GM12878 (cell line): ENCODE measurements around the gene KCNS1. TPM values are rescaled to one million over a fixed set of nuclear protein-coding genes. Genes with fewer than 3 reads are reported as not detected.
A peak's percentile ranks its signal among the peaks of the same experiment; 100 is the strongest.

Experiments used
- ATAC-seq: fragments of 200-7000 bp; cut with Tn5 transposase; 3 replicates; pipeline ENCODE4 v1.9.1; 2020; ENCODE audit warnings: mild to moderate bottlenecking, moderate library complexity
- BruUV-seq: library from RNA; stranded (reverse); fragments of 400-500 nt; replicated peaks from 2 replicates; lab custom pipeline; 2021; lab: Mats Ljungman, UMichigan
- CTCF ChIA-PET: fragments of 300-600 bp; sonication (Branson Sonifier 250); formaldehyde crosslinking; extraction: SDS; loops from one replicate; lab custom pipeline; 2021; ENCODE audit warnings: inconsistent platforms; lab: Yijun Ruan, JAX
- POLR2A ChIA-PET: fragments of 350-600 bp; formaldehyde crosslinking; extraction: SDS; loops from one replicate; lab custom pipeline; 2021; ENCODE audit warnings: inconsistent platforms; lab: Charles Lee
- RAD21 ChIA-PET: fragments of 300-600 bp; sonication (Branson Sonifier 250); formaldehyde crosslinking; loops from one replicate; lab custom pipeline; 2023; ENCODE audit warnings: antibody characterized with exemption; ENCODE audit not compliant: unreplicated experiment; lab: Charles Lee
- SMC1A ChIA-PET: fragments of 300-600 bp; sonication (Branson Sonifier 250); formaldehyde crosslinking; loops from one replicate; lab custom pipeline; 2023; ENCODE audit not compliant: unreplicated experiment, uncharacterized antibody; lab: Charles Lee
- DNase-seq: peaks from one replicate; pipeline ENCODE4 v3.0.0-alpha.2; 2011; ENCODE audit warnings: low read depth, low spot score
- FAIRE-seq: peaks from 3 replicates; lab custom pipeline; 2011; peaks lifted over from hg19 to GRCh38; lab: Jason Lieb, UNC
- H2AFZ ChIP-seq: 2 replicates; pipeline ENCODE4 v1.6.0; 2011; ENCODE audit warnings: low read depth, low read length, control low read depth; ENCODE audit not compliant: control insufficient read depth
- H3K27ac ChIP-seq: 2 replicates; pipeline ENCODE4 v1.5.1; 2011; ENCODE audit warnings: control low read depth; ENCODE audit not compliant: control insufficient read depth, insufficient read depth
- H3K27me3 ChIP-seq, 2 experiments: replicated peaks in 1 of 2; 2 replicates each; pipeline versions ENCODE4 v1.6.0 to v1.6.1; 2011; ENCODE audit warnings: low read length in 1 of 2; ENCODE audit not compliant: control insufficient read depth in 2 of 2, insufficient read depth in 2 of 2
- H3K36me3 ChIP-seq, 2 experiments: 2 replicates each; pipeline ENCODE4 v1.5.1; 2011; ENCODE audit warnings: low read length in 1 of 2; ENCODE audit not compliant: control insufficient read depth in 2 of 2, insufficient read depth in 2 of 2
- H3K4me1 ChIP-seq: 2 replicates; pipeline ENCODE4 v1.6.1; 2011; ENCODE audit warnings: mild to moderate bottlenecking, low read length, moderate library complexity, mixed read lengths; ENCODE audit not compliant: control insufficient read depth, insufficient read depth
- H3K4me2 ChIP-seq: 2 replicates; pipeline ENCODE4 v1.6.0; 2011; ENCODE audit warnings: control low read depth; ENCODE audit not compliant: control insufficient read depth, insufficient read depth
- H3K4me3 ChIP-seq: fragments of 200-600 bp; sonication (generic); 2 replicates; pipeline ENCODE4 v1.5.1; 2016
- H3K79me2 ChIP-seq: 2 replicates; pipeline ENCODE4 v1.6.0; 2011; ENCODE audit warnings: low read length; ENCODE audit not compliant: control insufficient read depth, insufficient read depth
- H3K9ac ChIP-seq: 2 replicates; pipeline ENCODE4 v1.8.0; 2011; ENCODE audit warnings: low read length, control low read depth, mixed read lengths; ENCODE audit not compliant: control insufficient read depth, insufficient read depth
- H3K9me3 ChIP-seq: replicated peaks from 3 replicates; pipeline ENCODE4 v1.5.1; 2011; ENCODE audit warnings: mild to moderate bottlenecking, low read length; ENCODE audit not compliant: control insufficient read depth, insufficient read depth
- H4K20me1 ChIP-seq: 2 replicates; pipeline ENCODE4 v1.6.0; 2011; ENCODE audit not compliant: control insufficient read depth, insufficient read depth
- IKZF1 ChIP-seq: fragments of 450-650 bp; conservative IDR thresholded peaks from 2 replicates; pipeline ENCODE4 v1.6.1; 2017; ENCODE audit warnings: antibody characterized with exemption, mild to moderate bottlenecking
- NR2F1 ChIP-seq: fragments of 450-650 bp; conservative IDR thresholded peaks from 2 replicates; pipeline ENCODE4 v1.6.1; 2017; ENCODE audit warnings: mild to moderate bottlenecking
- TARDBP ChIP-seq: IDR thresholded peaks from 2 replicates; pipeline ENCODE4 v1.6.1; 2016; ENCODE audit warnings: borderline replicate concordance
- WGBS: methylation state at CpG from one replicate; pipeline ENCODE4 v1.1.6; 2016; ENCODE audit warnings: low lambda C conversion rate; ENCODE audit not compliant: insufficient replicate concordance, insufficient coverage; ENCODE audit errors: missing lambda C conversion rate; 5-methylcytosine and 5-hydroxymethylcytosine counted together
- in situ Hi-C: fragments of 300-500 bp; cut with MboI; formaldehyde crosslinking; loops from 9 replicates; pipeline ENCODE4 v1.14.3; 2018; ENCODE audit warnings: mixed read lengths
- intact Hi-C: fragments of 100-400 bp; cut with micrococcal nuclease; formaldehyde crosslinking; loops from one replicate; pipeline ENCODE4 v1.14.2; 2022; ENCODE audit not compliant: unreplicated experiment
- polyA plus RNA-seq, 11 experiments: library from polyadenylated mRNA; depleted of rRNA in 4 of 11; unstranded in 6 of 11; stranded (reverse) in 5 of 11; fragments of >200 nt; fragmentation: Nextera tagmentation in 4 of 11; fragmentation: Illumina TruSeq in 1 of 11; extraction: Ambion mirVana in 4 of 11; extraction: Trizol in 1 of 11; gene quantifications; 1 replicate in 1 of 11; 2 replicates in 10 of 11; pipeline versions ENCODE4 v1.2.1 to v1.2.3, GENCODE V29; 2011 to 2016; ENCODE audit warnings: inconsistent platforms in 2 of 11, missing spikeins in 2 of 11, low read depth in 1 of 11
- total RNA-seq, 4 experiments: library from RNA; depleted of rRNA in 3 of 4; stranded (reverse); fragments of >200 nt in 3 of 4; fragmentation: Illumina TruSeq in 1 of 4; extraction: Trizol in 1 of 4; gene quantifications; 2 replicates each; pipeline versions ENCODE4 v1.2.1 to v1.2.3, GENCODE V29; 2013 to 2021
- TF ChIP-seq, protein P1 (sequence below), 3 experiments: IDR thresholded peaks in 2 of 3; conservative IDR thresholded peaks in 1 of 3; 2 replicates each; pipeline ENCODE4 v1.5.1; 2011; ENCODE audit warnings: low read depth in 3 of 3, low read length in 3 of 3, mild to moderate bottlenecking in 3 of 3, control low read depth in 2 of 3, moderate library complexity in 2 of 3, inconsistent platforms in 1 of 3, mixed read lengths in 1 of 3; ENCODE audit not compliant: control insufficient read depth in 2 of 3, insufficient read depth in 1 of 3; ENCODE audit errors: extremely low read depth in 1 of 3
- TF ChIP-seq, protein P2 (sequence below): fragments of 450-650 bp; IDR thresholded peaks from 2 replicates; pipeline ENCODE4 v1.6.1; 2016; ENCODE audit warnings: mild to moderate bottlenecking
- TF ChIP-seq, protein P3 (sequence below): fragments of 450-650 bp; IDR thresholded peaks from 2 replicates; pipeline ENCODE4 v1.6.1; 2016; ENCODE audit warnings: mild to moderate bottlenecking, moderate library complexity, borderline replicate concordance
- TF ChIP-seq, protein P4 (sequence below): fragments of 150-350 bp; IDR thresholded peaks from 2 replicates; pipeline ENCODE4 v1.6.1; 2014; ENCODE audit warnings: mild to moderate bottlenecking, low read depth, low read length
- TF ChIP-seq, protein P5 (sequence below): fragments of 450-650 bp; IDR thresholded peaks from 2 replicates; pipeline ENCODE4 v1.6.1; 2017; ENCODE audit warnings: borderline replicate concordance
- TF ChIP-seq, protein P6 (sequence below): fragments of 450-650 bp; IDR thresholded peaks from 2 replicates; pipeline ENCODE4 v1.6.1; 2017; ENCODE audit warnings: low read depth, mild to moderate bottlenecking, moderate library complexity

The KCNS1 gene
- total and polyA plus RNA-seq, 10 of the 15 experiments (the other 5 are each of a cell fraction or from before 2014, with no cell fraction given) = not detected

DNA sequence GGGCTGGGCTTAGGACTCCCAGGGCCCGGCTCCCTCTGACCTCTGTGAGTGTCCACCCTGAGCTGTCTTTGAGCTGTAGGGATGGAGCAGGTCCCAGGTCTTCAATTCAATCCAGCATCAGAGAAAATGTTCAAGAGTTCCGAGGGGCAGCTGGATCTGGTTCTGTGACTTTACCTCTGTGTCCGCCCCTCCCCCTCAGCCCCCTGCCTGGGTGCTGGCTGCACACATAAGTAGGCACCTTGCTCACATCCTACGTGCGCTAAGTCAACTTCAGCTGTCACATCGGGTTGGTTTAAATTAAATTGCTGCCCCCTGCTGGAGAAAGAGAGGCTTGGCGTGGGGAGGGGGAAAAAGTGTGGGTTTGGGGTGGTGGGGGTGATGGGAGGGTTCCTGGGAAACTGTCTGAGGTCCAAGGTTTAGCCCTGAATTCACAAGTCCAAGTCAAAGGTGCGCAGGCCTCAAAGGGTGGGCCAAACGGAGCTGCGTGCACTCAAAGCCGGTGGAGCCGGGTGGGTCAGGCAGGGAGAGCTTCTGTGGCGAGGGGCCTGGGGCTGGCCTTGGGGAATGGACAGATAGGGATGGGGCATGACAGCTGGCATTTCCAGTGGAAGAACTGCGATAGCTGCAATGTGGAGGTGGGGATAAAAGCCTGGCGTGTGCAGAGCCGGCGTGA, 11.0 kb upstream of the KCNS1 start:
- H3K79me2 ChIP-seq = no peaks in the 10 kb centered on the region
- SMC1A ChIA-PET = interaction anchor here (0.7 to 6.4 kb wide), 8 partner anchors 15 to 201 kb away, joined by 3 to 25 read pairs (median 4); no protein-coding TSS in a partner anchor
- H3K27ac ChIP-seq = no peak overlapping the region
- POLR2A ChIA-PET = interaction anchor here (1.3 kb wide), 1 partner anchor 15 kb away, joined by 3 read pairs; no protein-coding TSS in a partner anchor
- H3K4me3 ChIP-seq = no peak overlapping the region
- H4K20me1 ChIP-seq = no peaks in the 10 kb centered on the region
- no peak overlapping the region for H3K4me2 ChIP-seq
- 44% methylated on average over 17 of the region's 17 CpGs for WGBS
- DNase-seq (no peak), FAIRE-seq (no peak), ATAC-seq (peak; percentile 38; the same call in 2 of the 3 replicates)
- H3K9me3 ChIP-seq = no peaks in the 10 kb centered on the region
- H3K4me1 ChIP-seq = no peaks in the 10 kb centered on the region
- no peak overlapping the region for H2AFZ ChIP-seq
- intact Hi-C loops = no loop called here
- in situ Hi-C loops = no loop called here
- H3K27me3 ChIP-seq = no peaks in the 10 kb centered on the region; a peak in 1 of 4 replicates
- no peak overlapping the region for H3K9ac ChIP-seq
- CTCF ChIA-PET = interaction anchor here (0.7 to 6.8 kb wide), 19 partner anchors 9 to 428 kb away, joined by 3 to 67 read pairs (median 3); no protein-coding TSS in a partner anchor
- RAD21 ChIA-PET = interaction anchor here (0.6 to 2.2 kb wide), 6 partner anchors 62 to 211 kb away, joined by 3 to 14 read pairs (median 4); no protein-coding TSS in a partner anchor
- no TSS peak for BruUV-seq
- H3K36me3 ChIP-seq = no peaks in the 10 kb centered on the region
- no peak for TF ChIP-seq IKZF1
- TF ChIP-seq, protein P1, sequence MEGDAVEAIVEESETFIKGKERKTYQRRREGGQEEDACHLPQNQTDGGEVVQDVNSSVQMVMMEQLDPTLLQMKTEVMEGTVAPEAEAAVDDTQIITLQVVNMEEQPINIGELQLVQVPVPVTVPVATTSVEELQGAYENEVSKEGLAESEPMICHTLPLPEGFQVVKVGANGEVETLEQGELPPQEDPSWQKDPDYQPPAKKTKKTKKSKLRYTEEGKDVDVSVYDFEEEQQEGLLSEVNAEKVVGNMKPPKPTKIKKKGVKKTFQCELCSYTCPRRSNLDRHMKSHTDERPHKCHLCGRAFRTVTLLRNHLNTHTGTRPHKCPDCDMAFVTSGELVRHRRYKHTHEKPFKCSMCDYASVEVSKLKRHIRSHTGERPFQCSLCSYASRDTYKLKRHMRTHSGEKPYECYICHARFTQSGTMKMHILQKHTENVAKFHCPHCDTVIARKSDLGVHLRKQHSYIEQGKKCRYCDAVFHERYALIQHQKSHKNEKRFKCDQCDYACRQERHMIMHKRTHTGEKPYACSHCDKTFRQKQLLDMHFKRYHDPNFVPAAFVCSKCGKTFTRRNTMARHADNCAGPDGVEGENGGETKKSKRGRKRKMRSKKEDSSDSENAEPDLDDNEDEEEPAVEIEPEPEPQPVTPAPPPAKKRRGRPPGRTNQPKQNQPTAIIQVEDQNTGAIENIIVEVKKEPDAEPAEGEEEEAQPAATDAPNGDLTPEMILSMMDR (IDR thresholded peaks at IDR 0.05 in 2 of 3, conservative IDR thresholded peaks at IDR 0.05 in 1 of 3; ENCODE audit: control insufficient read depth in 2 of 3, extremely low read depth in 1 of 3, insufficient read depth in 1 of 3, low read depth in 3 of 3, low read length in 3 of 3) = peak; percentile 29 to 39 (median 36); a peak in 5 of 6 replicates
- TF ChIP-seq TARDBP = no peak
- TF ChIP-seq, protein P2, sequence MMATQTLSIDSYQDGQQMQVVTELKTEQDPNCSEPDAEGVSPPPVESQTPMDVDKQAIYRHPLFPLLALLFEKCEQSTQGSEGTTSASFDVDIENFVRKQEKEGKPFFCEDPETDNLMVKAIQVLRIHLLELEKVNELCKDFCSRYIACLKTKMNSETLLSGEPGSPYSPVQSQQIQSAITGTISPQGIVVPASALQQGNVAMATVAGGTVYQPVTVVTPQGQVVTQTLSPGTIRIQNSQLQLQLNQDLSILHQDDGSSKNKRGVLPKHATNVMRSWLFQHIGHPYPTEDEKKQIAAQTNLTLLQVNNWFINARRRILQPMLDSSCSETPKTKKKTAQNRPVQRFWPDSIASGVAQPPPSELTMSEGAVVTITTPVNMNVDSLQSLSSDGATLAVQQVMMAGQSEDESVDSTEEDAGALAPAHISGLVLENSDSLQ = no peak
- TF ChIP-seq, protein P3, sequence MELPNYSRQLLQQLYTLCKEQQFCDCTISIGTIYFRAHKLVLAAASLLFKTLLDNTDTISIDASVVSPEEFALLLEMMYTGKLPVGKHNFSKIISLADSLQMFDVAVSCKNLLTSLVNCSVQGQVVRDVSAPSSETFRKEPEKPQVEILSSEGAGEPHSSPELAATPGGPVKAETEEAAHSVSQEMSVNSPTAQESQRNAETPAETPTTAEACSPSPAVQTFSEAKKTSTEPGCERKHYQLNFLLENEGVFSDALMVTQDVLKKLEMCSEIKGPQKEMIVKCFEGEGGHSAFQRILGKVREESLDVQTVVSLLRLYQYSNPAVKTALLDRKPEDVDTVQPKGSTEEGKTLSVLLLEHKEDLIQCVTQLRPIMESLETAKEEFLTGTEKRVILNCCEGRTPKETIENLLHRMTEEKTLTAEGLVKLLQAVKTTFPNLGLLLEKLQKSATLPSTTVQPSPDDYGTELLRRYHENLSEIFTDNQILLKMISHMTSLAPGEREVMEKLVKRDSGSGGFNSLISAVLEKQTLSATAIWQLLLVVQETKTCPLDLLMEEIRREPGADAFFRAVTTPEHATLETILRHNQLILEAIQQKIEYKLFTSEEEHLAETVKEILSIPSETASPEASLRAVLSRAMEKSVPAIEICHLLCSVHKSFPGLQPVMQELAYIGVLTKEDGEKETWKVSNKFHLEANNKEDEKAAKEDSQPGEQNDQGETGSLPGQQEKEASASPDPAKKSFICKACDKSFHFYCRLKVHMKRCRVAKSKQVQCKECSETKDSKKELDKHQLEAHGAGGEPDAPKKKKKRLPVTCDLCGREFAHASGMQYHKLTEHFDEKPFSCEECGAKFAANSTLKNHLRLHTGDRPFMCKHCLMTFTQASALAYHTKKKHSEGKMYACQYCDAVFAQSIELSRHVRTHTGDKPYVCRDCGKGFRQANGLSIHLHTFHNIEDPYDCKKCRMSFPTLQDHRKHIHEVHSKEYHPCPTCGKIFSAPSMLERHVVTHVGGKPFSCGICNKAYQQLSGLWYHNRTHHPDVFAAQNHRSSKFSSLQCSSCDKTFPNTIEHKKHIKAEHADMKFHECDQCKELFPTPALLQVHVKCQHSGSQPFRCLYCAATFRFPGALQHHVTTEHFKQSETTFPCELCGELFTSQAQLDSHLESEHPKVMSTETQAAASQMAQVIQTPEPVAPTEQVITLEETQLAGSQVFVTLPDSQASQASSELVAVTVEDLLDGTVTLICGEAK = no peak
- TF ChIP-seq, protein P4, sequence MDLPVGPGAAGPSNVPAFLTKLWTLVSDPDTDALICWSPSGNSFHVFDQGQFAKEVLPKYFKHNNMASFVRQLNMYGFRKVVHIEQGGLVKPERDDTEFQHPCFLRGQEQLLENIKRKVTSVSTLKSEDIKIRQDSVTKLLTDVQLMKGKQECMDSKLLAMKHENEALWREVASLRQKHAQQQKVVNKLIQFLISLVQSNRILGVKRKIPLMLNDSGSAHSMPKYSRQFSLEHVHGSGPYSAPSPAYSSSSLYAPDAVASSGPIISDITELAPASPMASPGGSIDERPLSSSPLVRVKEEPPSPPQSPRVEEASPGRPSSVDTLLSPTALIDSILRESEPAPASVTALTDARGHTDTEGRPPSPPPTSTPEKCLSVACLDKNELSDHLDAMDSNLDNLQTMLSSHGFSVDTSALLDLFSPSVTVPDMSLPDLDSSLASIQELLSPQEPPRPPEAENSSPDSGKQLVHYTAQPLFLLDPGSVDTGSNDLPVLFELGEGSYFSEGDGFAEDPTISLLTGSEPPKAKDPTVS = no peak
- TF ChIP-seq, protein P5, sequence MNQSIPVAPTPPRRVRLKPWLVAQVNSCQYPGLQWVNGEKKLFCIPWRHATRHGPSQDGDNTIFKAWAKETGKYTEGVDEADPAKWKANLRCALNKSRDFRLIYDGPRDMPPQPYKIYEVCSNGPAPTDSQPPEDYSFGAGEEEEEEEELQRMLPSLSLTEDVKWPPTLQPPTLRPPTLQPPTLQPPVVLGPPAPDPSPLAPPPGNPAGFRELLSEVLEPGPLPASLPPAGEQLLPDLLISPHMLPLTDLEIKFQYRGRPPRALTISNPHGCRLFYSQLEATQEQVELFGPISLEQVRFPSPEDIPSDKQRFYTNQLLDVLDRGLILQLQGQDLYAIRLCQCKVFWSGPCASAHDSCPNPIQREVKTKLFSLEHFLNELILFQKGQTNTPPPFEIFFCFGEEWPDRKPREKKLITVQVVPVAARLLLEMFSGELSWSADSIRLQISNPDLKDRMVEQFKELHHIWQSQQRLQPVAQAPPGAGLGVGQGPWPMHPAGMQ = no peak
- no peak for TF ChIP-seq NR2F1
- TF ChIP-seq, protein P6, sequence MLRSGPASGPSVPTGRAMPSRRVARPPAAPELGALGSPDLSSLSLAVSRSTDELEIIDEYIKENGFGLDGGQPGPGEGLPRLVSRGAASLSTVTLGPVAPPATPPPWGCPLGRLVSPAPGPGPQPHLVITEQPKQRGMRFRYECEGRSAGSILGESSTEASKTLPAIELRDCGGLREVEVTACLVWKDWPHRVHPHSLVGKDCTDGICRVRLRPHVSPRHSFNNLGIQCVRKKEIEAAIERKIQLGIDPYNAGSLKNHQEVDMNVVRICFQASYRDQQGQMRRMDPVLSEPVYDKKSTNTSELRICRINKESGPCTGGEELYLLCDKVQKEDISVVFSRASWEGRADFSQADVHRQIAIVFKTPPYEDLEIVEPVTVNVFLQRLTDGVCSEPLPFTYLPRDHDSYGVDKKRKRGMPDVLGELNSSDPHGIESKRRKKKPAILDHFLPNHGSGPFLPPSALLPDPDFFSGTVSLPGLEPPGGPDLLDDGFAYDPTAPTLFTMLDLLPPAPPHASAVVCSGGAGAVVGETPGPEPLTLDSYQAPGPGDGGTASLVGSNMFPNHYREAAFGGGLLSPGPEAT = no peak
